Erythroblast (primary cell): Measurements from ENCODE around the gene EVI5.

Experiments used
- GATA1 ChIP-seq: IDR thresholded peaks from 2 replicates; pipeline ENCODE4 v1.6.1; 2011; ENCODE audit warnings: low read depth, mild to moderate bottlenecking, control low read depth, low read length, moderate library complexity
- POLR2A ChIP-seq: IDR thresholded peaks from 2 replicates; pipeline ENCODE4 v1.6.1; 2011; ENCODE audit warnings: mild to moderate bottlenecking, low read length

DNA sequence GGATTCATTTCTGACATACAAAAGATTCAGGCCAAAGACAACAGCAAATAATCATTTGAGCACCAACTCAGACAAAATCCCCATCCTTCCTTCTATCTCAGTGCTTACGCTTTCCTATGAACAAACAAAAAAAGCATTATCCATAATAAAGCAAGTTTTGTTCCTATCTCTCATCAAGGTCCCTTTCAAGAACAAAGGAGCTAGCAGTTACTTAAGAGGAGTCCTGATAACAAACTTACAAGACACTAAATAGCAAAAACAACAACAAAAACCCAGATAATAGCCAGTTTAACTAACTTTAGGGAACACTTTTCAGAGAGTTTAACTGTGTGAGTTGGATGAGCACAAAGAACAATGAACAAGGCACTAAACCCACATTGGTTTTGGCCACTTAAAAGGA, 10.5 kb downstream of the EVI5 start:
- TF ChIP-seq POLR2A: no peak
- no peak for TF ChIP-seq GATA1
